K562 treated with DMSO at 1 percent for 4 hours (cell line): ENCODE results near the gene CYP20A1. TPM values are rescaled to one million over a fixed set of nuclear protein-coding genes. Genes with fewer than 3 reads are reported as not detected.

ENCODE experiments used
- total RNA-seq: library from RNA; unstranded; fragments of 300-600 nt; gene quantifications from 2 replicates; pipeline ENCODE4 v1.2.3, GENCODE V29; 2022; ENCODE audit not compliant: insufficient read depth

The CYP20A1 gene, protein sequence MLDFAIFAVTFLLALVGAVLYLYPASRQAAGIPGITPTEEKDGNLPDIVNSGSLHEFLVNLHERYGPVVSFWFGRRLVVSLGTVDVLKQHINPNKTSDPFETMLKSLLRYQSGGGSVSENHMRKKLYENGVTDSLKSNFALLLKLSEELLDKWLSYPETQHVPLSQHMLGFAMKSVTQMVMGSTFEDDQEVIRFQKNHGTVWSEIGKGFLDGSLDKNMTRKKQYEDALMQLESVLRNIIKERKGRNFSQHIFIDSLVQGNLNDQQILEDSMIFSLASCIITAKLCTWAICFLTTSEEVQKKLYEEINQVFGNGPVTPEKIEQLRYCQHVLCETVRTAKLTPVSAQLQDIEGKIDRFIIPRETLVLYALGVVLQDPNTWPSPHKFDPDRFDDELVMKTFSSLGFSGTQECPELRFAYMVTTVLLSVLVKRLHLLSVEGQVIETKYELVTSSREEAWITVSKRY
- 4.9 and 5.1 TPM in 2 replicates for total RNA-seq

DNA sequence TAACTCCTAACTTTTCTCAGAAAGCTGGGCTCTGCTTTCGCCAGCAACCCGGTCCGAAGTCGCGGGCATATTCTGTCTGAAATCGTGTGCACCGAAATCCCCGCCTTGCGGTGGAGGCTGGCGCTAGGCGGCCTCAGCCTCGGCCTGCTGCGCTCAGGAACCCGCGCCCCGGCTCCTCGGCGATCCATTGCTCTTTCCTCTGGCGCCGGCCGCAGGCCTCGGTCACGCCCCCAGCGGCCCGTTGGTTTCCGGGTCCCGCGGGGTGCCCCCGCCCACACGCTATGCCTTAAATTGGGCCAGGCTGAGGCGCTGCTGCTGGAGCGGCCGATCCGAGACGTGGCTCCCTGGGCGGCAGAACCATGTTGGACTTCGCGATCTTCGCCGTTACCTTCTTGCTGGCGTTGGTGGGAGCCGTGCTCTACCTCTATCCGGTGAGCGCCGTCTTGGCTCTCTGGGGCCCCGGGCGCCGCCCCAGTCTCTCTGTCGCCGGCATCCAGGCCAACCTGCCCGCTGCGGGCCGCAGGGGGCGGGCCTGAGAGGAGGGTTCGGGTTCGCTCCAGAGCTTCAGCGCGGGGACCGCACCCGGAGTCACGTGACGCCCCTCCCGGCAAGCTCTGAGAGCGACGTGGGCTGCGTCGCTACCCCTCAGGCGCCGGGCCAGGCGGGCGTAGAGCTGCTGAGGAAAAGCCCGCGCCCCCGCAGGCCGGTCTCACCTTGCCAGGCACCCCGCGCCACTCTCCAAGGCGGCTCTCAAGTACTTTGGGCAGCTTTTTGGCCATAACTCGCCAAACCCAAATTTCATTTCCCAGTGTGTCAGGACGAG is at the start of gene CYP20A1:
CYP20A1 (plus strand) TSS at position 315 of the 823 bp plus-strand sequence; CDS start at position 360, 45 bp downstream.

DNA sequence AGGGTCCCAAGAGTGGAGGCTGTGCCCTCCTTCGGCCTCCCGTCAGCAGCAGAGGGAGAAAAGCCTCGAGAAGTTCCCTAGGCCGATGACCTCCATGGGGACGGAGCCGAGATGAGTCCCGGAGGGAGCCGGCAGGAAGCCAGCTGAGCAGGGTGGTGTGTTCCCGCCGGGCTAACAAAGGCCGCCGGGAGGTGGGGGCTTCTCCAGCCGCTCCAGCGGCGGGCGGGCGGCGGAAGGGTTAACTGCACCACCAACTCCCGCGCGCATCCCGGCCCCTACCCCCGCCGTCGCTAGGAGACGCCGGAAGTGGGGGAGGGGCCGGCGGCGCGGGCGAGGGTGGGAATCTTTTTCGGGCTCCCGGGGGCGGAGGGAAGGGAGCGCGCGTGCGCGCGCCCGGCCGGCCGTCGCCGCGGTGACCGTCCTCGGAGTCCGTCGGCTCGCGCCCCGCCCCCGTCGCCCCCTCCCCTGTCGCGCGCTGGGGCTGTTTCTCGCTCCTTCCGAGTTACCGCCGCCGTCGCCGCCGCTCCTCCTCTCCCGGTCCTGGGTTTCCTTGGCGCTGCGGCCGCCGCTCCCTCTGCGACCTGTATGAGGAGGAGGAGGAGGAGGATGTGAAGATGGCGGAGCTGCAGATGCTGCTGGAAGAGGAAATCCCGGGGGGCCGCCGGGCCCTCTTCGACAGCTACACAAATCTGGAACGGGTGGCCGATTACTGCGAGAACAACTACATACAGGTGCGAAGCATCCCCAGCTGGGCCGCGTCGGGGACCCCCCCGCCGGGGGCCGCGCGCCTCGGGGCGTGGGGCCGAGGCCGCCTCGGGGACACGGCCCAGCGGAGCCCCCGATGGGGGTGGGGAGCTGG is 89.3 kb downstream of the CYP20A1 start, which contains the start of gene ABI2:
ABI2 (plus strand) TSS at position 494 of the 859 bp plus-strand sequence; CDS start at position 615, 121 bp downstream.

Other genes starting within 250 kb of the CYP20A1 start
- gene NBEAL1, start 224.1 kb upstream of the CYP20A1 start, total RNA-seq: 3.8 and 4.0 TPM in 2 replicates
- gene ABI2, start 89.4 kb downstream of the CYP20A1 start, total RNA-seq: 12.7 and 15.0 TPM in 2 replicates